B cell (primary cell): ENCODE measurements around the gene PRAMEF20. TPM values are rescaled to one million over a fixed set of nuclear protein-coding genes. Genes with fewer than 3 reads are reported as not detected.
"Not testable (repeated sequence)": the region's sequence is repeated elsewhere in the genome, so short reads cannot be mapped to it uniquely, and the experiment has no call there.

ENCODE experiments used
- ATAC-seq: fragments of 200-7000 bp; cut with Tn5 transposase; one replicate; pipeline ENCODE4 v1.10.0; 2021; ENCODE audit warnings: low read depth, mild to moderate bottlenecking, moderate number of reproducible peaks, moderate library complexity
- CTCF ChIA-PET: fragments of 350-600 bp; sonication (Branson Sonifier 250); formaldehyde crosslinking; loops from one replicate; lab custom pipeline; 2021; ENCODE audit warnings: antibody characterized with exemption, inconsistent platforms; lab: Charles Lee
- POLR2A ChIA-PET: fragments of 350-600 bp; sonication (Branson Sonifier 250); formaldehyde crosslinking; loops from one replicate; lab custom pipeline; 2021; ENCODE audit warnings: antibody characterized with exemption; lab: Charles Lee
- DNase-seq: peaks from one replicate; pipeline ENCODE4 v3.0.0; 2013
- H2AFZ ChIP-seq: 2 replicates; pipeline ENCODE4 v1.6.1; 2012; ENCODE audit warnings: mild to moderate bottlenecking, low read depth, low read length; ENCODE audit not compliant: insufficient read depth, poor library complexity, severe bottlenecking
- H3K27ac ChIP-seq, 2 donors: 1 replicate in 1 of 2; 2 replicates in 1 of 2; pipeline ENCODE4 v1.5.1; 2012 to 2013; ENCODE audit warnings: low read length in 2 of 2, mild to moderate bottlenecking in 2 of 2, moderate library complexity in 1 of 2
- H3K27me3 ChIP-seq, 4 experiments: fragments of 200-600 bp in 1 of 4; sonication (generic) in 1 of 4; replicated peaks in 1 of 4; 1 replicate in 2 of 4; 2 replicates in 2 of 4; pipeline versions ENCODE4 v1.6.1 to v1.7.0; 2013 to 2016; ENCODE audit warnings: low read length in 3 of 4, mild to moderate bottlenecking in 2 of 4, mixed read lengths in 1 of 4, moderate library complexity in 1 of 4; ENCODE audit not compliant: insufficient read depth in 4 of 4, control insufficient read depth in 3 of 4; ENCODE audit errors: control extremely low read depth in 1 of 4
- H3K36me3 ChIP-seq, 2 experiments: replicated peaks in 1 of 2; 1 replicate in 1 of 2; 2 replicates in 1 of 2; pipeline versions ENCODE4 v1.6.1 to v1.7.1; 2013; ENCODE audit warnings: low read length in 1 of 2; ENCODE audit not compliant: insufficient read depth in 2 of 2, control insufficient read depth in 1 of 2; ENCODE audit errors: control extremely low read depth in 1 of 2, extremely low read depth in 1 of 2
- H3K4me1 ChIP-seq, 2 donors: fragments of 200-600 bp in 1 of 2; sonication (generic) in 1 of 2; 1 replicate in 1 of 2; 2 replicates in 1 of 2; pipeline versions ENCODE4 v1.5.1 to v1.6.1; 2013 to 2017; ENCODE audit warnings: low read length in 2 of 2; ENCODE audit not compliant: control insufficient read depth in 2 of 2, insufficient read depth in 2 of 2
- H3K4me2 ChIP-seq: replicated peaks from 2 replicates; pipeline ENCODE3; 2012; ENCODE audit warnings: mild to moderate bottlenecking, low read depth, low read length; ENCODE audit not compliant: poor library complexity, severe bottlenecking
- H3K4me3 ChIP-seq, 5 experiments: fragments of 200-600 bp in 1 of 5; sonication (generic) in 1 of 5; 1 replicate in 3 of 5; 2 replicates in 2 of 5; pipeline versions ENCODE4 v1.5.1 to v1.7.0; 2011 to 2016; ENCODE audit warnings: low read length in 4 of 5, mild to moderate bottlenecking in 4 of 5, low read depth in 2 of 5, control low read depth in 1 of 5, moderate library complexity in 1 of 5; ENCODE audit not compliant: insufficient read depth in 1 of 5; ENCODE audit errors: control extremely low read depth in 1 of 5, extremely low read depth in 1 of 5
- H3K79me2 ChIP-seq: fragments of 200-600 bp; sonication (generic); one replicate; pipeline ENCODE4 v1.6.0; 2016; ENCODE audit warnings: low read length; ENCODE audit not compliant: control insufficient read depth, insufficient read depth
- H3K9ac ChIP-seq: fragments of 200-600 bp; sonication (generic); 2 replicates; pipeline ENCODE4 v1.6.1; 2017; ENCODE audit warnings: mild to moderate bottlenecking, low read length, moderate library complexity
- H3K9me3 ChIP-seq, 3 donors: one replicate each; pipeline versions ENCODE4 v1.6.1 to v1.7.1; 2013; ENCODE audit warnings: low read length in 2 of 3; ENCODE audit not compliant: control insufficient read depth in 2 of 3, insufficient read depth in 1 of 3; ENCODE audit errors: control extremely low read depth in 1 of 3
- H4K20me1 ChIP-seq: 2 replicates; pipeline ENCODE4 v1.6.0; 2012; ENCODE audit warnings: mild to moderate bottlenecking, low read length; ENCODE audit not compliant: insufficient read depth, control insufficient read depth, poor library complexity, severe bottlenecking
- H3K27ac Mint-ChIP-seq: one replicate; pipeline ENCODE4 v1.8.0; 2021; ENCODE audit warnings: mixed read lengths
- H3K27me3 Mint-ChIP-seq: one replicate; pipeline ENCODE4 v1.8.0; 2021; ENCODE audit warnings: mixed read lengths
- H3K4me1 Mint-ChIP-seq: one replicate; pipeline ENCODE4 v1.8.0; 2021; ENCODE audit warnings: mixed read lengths
- H3K4me3 Mint-ChIP-seq: one replicate; pipeline ENCODE4 v1.8.0; 2021; ENCODE audit warnings: mixed read lengths
- H3K9me3 Mint-ChIP-seq: one replicate; pipeline ENCODE4 v1.8.0; 2022; ENCODE audit warnings: mixed read lengths; ENCODE audit not compliant: insufficient read depth
- WGBS: methylation state at CpG from one replicate; pipeline ENCODE4 v1.1.5; 2013; ENCODE audit warnings: missing lambda C conversion rate; ENCODE audit not compliant: insufficient coverage; 5-methylcytosine and 5-hydroxymethylcytosine counted together
- intact Hi-C: fragments of 100-400 bp; cut with micrococcal nuclease; formaldehyde crosslinking; loops from one replicate; pipeline ENCODE4 v1.10.0; 2022
- polyA minus RNA-seq: library from RNA; depleted of rRNA, polyadenylated mRNA; stranded (reverse); fragments of >200 nt; gene quantifications from 2 replicates; pipeline ENCODE4 v1.2.3, GENCODE V29; 2012
- polyA plus RNA-seq: library from polyadenylated mRNA; depleted of rRNA; stranded (reverse); fragments of >200 nt; gene quantifications from 2 replicates; pipeline ENCODE4 v1.2.3, GENCODE V29; 2012
- total RNA-seq, 2 donors: library from RNA; stranded (reverse); fragments of 120-200 nt in 1 of 2; gene quantifications; 1 replicate in 1 of 2; 2 replicates in 1 of 2; pipeline versions ENCODE4 v1.2.3 to v1.2.4, GENCODE V29; 2013 to 2022

Gene PRAMEF20
- not detected in 2 replicates for total RNA-seq
- total RNA-seq (2013) = not detected
- not detected in 2 replicates for polyA plus RNA-seq
- not detected in 2 replicates for polyA minus RNA-seq

GRCh38 chr1:13410150-13410549, at the start of gene PRAMEF20:
TSS of gene PRAMEF20 (plus strand) at chr1:13410450. CDS start at chr1:13416355, 5,905 bp downstream.
- H3K27me3 ChIP-seq, H3K4me2 ChIP-seq, H3K27ac Mint-ChIP-seq, H3K27me3 Mint-ChIP-seq, H3K79me2 ChIP-seq, H3K4me3 ChIP-seq, DNase-seq, intact Hi-C loops, H3K9me3 ChIP-seq, H3K9ac ChIP-seq, H3K9me3 Mint-ChIP-seq, POLR2A ChIA-PET, H3K4me1 ChIP-seq, H3K36me3 ChIP-seq, H3K4me1 Mint-ChIP-seq, CTCF ChIA-PET, H2AFZ ChIP-seq, ATAC-seq, H3K4me3 Mint-ChIP-seq, H4K20me1 ChIP-seq, H3K27ac ChIP-seq: not testable (repeated sequence)
- no CpG with 5 or more reads among the region's 4 CpGs for WGBS

- H3K9ac ChIP-seq, ATAC-seq, H3K4me3 ChIP-seq, H3K4me3 Mint-ChIP-seq, H3K9me3 Mint-ChIP-seq, H3K4me1 ChIP-seq, H3K79me2 ChIP-seq, DNase-seq, intact Hi-C loops, H3K4me2 ChIP-seq, H3K27me3 Mint-ChIP-seq, H3K27ac Mint-ChIP-seq, H3K36me3 ChIP-seq, POLR2A ChIA-PET, H3K4me1 Mint-ChIP-seq, H2AFZ ChIP-seq, H3K9me3 ChIP-seq, CTCF ChIA-PET, H3K27ac ChIP-seq, H3K27me3 ChIP-seq, H4K20me1 ChIP-seq: not testable (repeated sequence)
- WGBS = no CpG with 5 or more reads among the region's 7 CpGs
Observed at GRCh38 chr1:13362364-13362763, 47.9 kb upstream of the PRAMEF20 start.

GRCh38 chr1:13364928-13365327, 45.3 kb upstream of the PRAMEF20 start:
- H3K4me2 ChIP-seq, H2AFZ ChIP-seq, H3K9me3 ChIP-seq, H3K27ac Mint-ChIP-seq, H3K4me3 ChIP-seq, DNase-seq, H4K20me1 ChIP-seq, H3K27me3 Mint-ChIP-seq, H3K9me3 Mint-ChIP-seq, POLR2A ChIA-PET, ATAC-seq, H3K79me2 ChIP-seq, H3K4me1 Mint-ChIP-seq, H3K27ac ChIP-seq, H3K36me3 ChIP-seq, intact Hi-C loops, CTCF ChIA-PET, H3K9ac ChIP-seq, H3K4me3 Mint-ChIP-seq, H3K4me1 ChIP-seq, H3K27me3 ChIP-seq: not testable (repeated sequence)
- no CpG with 5 or more reads among the region's 4 CpGs for WGBS

- H3K79me2 ChIP-seq, H3K9ac ChIP-seq, H3K27ac Mint-ChIP-seq, H3K27ac ChIP-seq, H3K9me3 Mint-ChIP-seq, H3K4me1 ChIP-seq, ATAC-seq, DNase-seq, H3K4me2 ChIP-seq, POLR2A ChIA-PET, H3K9me3 ChIP-seq, H4K20me1 ChIP-seq, H3K4me3 Mint-ChIP-seq, H3K27me3 ChIP-seq, H3K4me3 ChIP-seq, H3K36me3 ChIP-seq, intact Hi-C loops, H2AFZ ChIP-seq, CTCF ChIA-PET, H3K27me3 Mint-ChIP-seq, H3K4me1 Mint-ChIP-seq: not testable (repeated sequence)
- WGBS = no CpG with 5 or more reads among the region's 3 CpGs
Observed at GRCh38 chr1:13366536-13366935, 43.7 kb upstream of the PRAMEF20 start.
